ENCODE measurements around the gene LCN1.

DNA sequence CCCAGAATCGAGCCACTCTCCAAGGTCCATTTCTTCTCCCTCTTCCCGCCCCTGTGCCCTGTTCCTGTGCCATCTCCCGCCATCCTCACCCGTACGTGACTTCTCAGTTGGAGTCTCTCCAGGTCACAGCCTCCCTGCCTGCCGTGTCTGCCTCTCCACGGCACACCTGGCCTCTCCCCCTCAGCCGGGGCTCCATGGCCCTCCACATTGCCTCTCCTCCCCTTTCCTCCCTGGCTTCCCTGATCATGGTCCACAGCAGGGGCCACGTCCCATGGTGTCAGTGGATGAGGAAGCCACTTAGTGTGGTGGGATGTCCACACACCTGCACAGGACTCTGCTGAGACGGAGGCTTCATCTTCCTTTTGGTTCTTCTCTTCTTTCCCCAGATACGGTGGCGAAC lies 42.6 kb downstream of the LCN1 start:
- TF ChIP-seq POLR2A (IDR thresholded peaks at IDR 0.05) = no peak
- TF ChIP-seq, protein P1, sequence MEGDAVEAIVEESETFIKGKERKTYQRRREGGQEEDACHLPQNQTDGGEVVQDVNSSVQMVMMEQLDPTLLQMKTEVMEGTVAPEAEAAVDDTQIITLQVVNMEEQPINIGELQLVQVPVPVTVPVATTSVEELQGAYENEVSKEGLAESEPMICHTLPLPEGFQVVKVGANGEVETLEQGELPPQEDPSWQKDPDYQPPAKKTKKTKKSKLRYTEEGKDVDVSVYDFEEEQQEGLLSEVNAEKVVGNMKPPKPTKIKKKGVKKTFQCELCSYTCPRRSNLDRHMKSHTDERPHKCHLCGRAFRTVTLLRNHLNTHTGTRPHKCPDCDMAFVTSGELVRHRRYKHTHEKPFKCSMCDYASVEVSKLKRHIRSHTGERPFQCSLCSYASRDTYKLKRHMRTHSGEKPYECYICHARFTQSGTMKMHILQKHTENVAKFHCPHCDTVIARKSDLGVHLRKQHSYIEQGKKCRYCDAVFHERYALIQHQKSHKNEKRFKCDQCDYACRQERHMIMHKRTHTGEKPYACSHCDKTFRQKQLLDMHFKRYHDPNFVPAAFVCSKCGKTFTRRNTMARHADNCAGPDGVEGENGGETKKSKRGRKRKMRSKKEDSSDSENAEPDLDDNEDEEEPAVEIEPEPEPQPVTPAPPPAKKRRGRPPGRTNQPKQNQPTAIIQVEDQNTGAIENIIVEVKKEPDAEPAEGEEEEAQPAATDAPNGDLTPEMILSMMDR (IDR thresholded peaks at IDR 0.05) = no peak

Measured in body of pancreas (tissue), 4 donors.